ENCODE measurements around the gene CTIF. TPM values are rescaled to one million over a fixed set of nuclear protein-coding genes. Genes with fewer than 3 reads are reported as not detected.

Gene CTIF
- polyA plus RNA-seq, 1 of the 3 experiments (the other 2 are of a cell fraction): 47.2 TPM

DNA sequence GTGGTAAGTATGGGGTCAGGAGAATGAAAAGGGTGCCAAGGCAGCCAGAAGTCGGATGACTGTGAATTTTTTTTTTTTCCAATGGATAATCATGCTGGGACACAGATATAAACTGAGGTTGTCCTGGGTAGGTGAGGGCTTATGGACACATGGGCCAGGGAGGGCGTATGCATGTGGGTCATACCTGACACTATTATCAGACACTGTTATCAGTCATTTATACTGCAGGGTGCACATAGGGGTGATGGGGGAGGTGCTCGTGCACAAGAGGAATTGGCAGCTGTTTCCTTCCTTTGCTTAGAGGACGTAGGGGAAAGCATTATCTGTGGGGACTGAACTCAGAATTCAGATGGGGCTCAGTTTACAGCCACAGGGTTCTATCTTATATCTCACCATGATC is 10.1 kb downstream of the CTIF start:
- CTCF ChIA-PET: no interaction called here
- POLR2A ChIA-PET: no interaction called here
- WGBS (ENCODE audit: low lambda C conversion rate): 93% methylated on average over 4 of the region's 4 CpGs
- peaks cover 100% of the 10 kb centered on the region for H3K79me2 ChIP-seq (ENCODE audit: insufficient read depth)
- TF ChIP-seq RFX5 (IDR thresholded peaks at IDR 0.05; ENCODE audit: low read length): no peak
- no peak for TF ChIP-seq RCOR1 (IDR thresholded peaks at IDR 0.05; ENCODE audit: low read length)
- TF ChIP-seq EP300 (IDR thresholded peaks at IDR 0.05; ENCODE audit: borderline replicate concordance in 1 of 2, low read depth in 1 of 2, low read length in 1 of 2): no peak
- TF ChIP-seq, protein P1, sequence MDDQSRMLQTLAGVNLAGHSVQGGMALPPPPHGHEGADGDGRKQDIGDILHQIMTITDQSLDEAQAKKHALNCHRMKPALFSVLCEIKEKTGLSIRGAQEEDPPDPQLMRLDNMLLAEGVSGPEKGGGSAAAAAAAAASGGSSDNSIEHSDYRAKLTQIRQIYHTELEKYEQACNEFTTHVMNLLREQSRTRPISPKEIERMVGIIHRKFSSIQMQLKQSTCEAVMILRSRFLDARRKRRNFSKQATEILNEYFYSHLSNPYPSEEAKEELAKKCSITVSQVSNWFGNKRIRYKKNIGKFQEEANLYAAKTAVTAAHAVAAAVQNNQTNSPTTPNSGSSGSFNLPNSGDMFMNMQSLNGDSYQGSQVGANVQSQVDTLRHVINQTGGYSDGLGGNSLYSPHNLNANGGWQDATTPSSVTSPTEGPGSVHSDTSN (IDR thresholded peaks at IDR 0.05): no peak
- TF ChIP-seq, protein P2, sequence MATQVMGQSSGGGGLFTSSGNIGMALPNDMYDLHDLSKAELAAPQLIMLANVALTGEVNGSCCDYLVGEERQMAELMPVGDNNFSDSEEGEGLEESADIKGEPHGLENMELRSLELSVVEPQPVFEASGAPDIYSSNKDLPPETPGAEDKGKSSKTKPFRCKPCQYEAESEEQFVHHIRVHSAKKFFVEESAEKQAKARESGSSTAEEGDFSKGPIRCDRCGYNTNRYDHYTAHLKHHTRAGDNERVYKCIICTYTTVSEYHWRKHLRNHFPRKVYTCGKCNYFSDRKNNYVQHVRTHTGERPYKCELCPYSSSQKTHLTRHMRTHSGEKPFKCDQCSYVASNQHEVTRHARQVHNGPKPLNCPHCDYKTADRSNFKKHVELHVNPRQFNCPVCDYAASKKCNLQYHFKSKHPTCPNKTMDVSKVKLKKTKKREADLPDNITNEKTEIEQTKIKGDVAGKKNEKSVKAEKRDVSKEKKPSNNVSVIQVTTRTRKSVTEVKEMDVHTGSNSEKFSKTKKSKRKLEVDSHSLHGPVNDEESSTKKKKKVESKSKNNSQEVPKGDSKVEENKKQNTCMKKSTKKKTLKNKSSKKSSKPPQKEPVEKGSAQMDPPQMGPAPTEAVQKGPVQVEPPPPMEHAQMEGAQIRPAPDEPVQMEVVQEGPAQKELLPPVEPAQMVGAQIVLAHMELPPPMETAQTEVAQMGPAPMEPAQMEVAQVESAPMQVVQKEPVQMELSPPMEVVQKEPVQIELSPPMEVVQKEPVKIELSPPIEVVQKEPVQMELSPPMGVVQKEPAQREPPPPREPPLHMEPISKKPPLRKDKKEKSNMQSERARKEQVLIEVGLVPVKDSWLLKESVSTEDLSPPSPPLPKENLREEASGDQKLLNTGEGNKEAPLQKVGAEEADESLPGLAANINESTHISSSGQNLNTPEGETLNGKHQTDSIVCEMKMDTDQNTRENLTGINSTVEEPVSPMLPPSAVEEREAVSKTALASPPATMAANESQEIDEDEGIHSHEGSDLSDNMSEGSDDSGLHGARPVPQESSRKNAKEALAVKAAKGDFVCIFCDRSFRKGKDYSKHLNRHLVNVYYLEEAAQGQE (IDR thresholded peaks at IDR 0.05; ENCODE audit: low read depth, low read length): no peak
- TF ChIP-seq, protein P3, sequence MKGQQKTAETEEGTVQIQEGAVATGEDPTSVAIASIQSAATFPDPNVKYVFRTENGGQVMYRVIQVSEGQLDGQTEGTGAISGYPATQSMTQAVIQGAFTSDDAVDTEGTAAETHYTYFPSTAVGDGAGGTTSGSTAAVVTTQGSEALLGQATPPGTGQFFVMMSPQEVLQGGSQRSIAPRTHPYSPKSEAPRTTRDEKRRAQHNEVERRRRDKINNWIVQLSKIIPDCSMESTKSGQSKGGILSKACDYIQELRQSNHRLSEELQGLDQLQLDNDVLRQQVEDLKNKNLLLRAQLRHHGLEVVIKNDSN (IDR thresholded peaks at IDR 0.05; ENCODE audit: borderline replicate concordance, low read depth): no peak
- no peak for TF ChIP-seq MEF2A (IDR thresholded peaks at IDR 0.05; ENCODE audit: borderline replicate concordance, low read depth)
- no peak for TF ChIP-seq NRF1 (IDR thresholded peaks at IDR 0.05; ENCODE audit: low read depth, low read length)
- TF ChIP-seq, protein P4, sequence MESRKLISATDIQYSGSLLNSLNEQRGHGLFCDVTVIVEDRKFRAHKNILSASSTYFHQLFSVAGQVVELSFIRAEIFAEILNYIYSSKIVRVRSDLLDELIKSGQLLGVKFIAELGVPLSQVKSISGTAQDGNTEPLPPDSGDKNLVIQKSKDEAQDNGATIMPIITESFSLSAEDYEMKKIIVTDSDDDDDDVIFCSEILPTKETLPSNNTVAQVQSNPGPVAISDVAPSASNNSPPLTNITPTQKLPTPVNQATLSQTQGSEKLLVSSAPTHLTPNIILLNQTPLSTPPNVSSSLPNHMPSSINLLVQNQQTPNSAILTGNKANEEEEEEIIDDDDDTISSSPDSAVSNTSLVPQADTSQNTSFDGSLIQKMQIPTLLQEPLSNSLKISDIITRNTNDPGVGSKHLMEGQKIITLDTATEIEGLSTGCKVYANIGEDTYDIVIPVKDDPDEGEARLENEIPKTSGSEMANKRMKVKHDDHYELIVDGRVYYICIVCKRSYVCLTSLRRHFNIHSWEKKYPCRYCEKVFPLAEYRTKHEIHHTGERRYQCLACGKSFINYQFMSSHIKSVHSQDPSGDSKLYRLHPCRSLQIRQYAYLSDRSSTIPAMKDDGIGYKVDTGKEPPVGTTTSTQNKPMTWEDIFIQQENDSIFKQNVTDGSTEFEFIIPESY (IDR thresholded peaks at IDR 0.05; ENCODE audit: borderline replicate concordance, low read depth): no peak
- TF ChIP-seq RXRA (IDR thresholded peaks at IDR 0.05; ENCODE audit: borderline replicate concordance, low read depth): no peak
- no peak for TF ChIP-seq TCF12 (IDR thresholded peaks at IDR 0.05)
- TF ChIP-seq FOXJ3 (CRISPR knock-in tag; IDR thresholded peaks at IDR 0.05): no peak
- no peak for TF ChIP-seq CHD2 (IDR thresholded peaks at IDR 0.05; ENCODE audit: low read length, partially characterized antibody)
- no peak for TF ChIP-seq FOXM1 (IDR thresholded peaks at IDR 0.05; ENCODE audit: low read depth)
- TF ChIP-seq, protein P5, sequence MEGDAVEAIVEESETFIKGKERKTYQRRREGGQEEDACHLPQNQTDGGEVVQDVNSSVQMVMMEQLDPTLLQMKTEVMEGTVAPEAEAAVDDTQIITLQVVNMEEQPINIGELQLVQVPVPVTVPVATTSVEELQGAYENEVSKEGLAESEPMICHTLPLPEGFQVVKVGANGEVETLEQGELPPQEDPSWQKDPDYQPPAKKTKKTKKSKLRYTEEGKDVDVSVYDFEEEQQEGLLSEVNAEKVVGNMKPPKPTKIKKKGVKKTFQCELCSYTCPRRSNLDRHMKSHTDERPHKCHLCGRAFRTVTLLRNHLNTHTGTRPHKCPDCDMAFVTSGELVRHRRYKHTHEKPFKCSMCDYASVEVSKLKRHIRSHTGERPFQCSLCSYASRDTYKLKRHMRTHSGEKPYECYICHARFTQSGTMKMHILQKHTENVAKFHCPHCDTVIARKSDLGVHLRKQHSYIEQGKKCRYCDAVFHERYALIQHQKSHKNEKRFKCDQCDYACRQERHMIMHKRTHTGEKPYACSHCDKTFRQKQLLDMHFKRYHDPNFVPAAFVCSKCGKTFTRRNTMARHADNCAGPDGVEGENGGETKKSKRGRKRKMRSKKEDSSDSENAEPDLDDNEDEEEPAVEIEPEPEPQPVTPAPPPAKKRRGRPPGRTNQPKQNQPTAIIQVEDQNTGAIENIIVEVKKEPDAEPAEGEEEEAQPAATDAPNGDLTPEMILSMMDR (IDR thresholded peaks at IDR 0.05): no peak
- peaks cover 80% of the 10 kb centered on the region for H4K20me1 ChIP-seq (ENCODE audit: insufficient read depth)
- H2AFZ ChIP-seq (ENCODE audit: low read depth): no peak overlapping the region
- H3K4me3 ChIP-seq (ENCODE audit: low read depth in 2 of 2, low read length in 1 of 2): no peak overlapping the region
- peaks cover 33 to 53% of the 10 kb centered on the region in 2 experiments for H3K4me1 ChIP-seq (ENCODE audit: control insufficient read depth in 1 of 2, insufficient read depth in 2 of 2, low read depth in 1 of 2, low read length in 1 of 2)
- DNase-seq: no peak
- no peak overlapping the region; a peak in 1 of 4 replicates for H3K27ac ChIP-seq (ENCODE audit: low read depth in 2 of 2, low read length in 1 of 2)
- H3K27me3 ChIP-seq (ENCODE audit: insufficient read depth): no peaks in the 10 kb centered on the region
- no peak overlapping the region for H3K4me2 ChIP-seq
- H3F3A ChIP-seq (replicated peaks; ENCODE audit: insufficient read depth): peaks cover 4% of the 10 kb centered on the region
- H3K9me3 ChIP-seq: no peaks in the 10 kb centered on the region
- no peaks in the 10 kb centered on the region for H3K9me2 ChIP-seq
- H3K9ac ChIP-seq: no peak overlapping the region
- peaks cover 5 to 15% of the 10 kb centered on the region in 2 experiments for H3K36me3 ChIP-seq (replicated peaks in 1 of 2; ENCODE audit: control insufficient read depth in 1 of 2, insufficient read depth in 2 of 2, low read length in 1 of 2)

Data from SK-N-SH (cell line).